GM13977 (cell line): Measurements from ENCODE around the gene TMEM161A.
"Not testable (repeated sequence)": the region's sequence is repeated elsewhere in the genome, so short reads cannot be mapped to it uniquely, and the experiment has no call there.

Source experiments
- DNase-seq: peaks from one replicate; pipeline ENCODE4 v3.0.0; 2012; ENCODE audit warnings: low spot score
- CTCF ChIP-seq: IDR thresholded peaks from 2 replicates; pipeline ENCODE4 v1.5.1; 2012; ENCODE audit warnings: mild to moderate bottlenecking, control low read depth; ENCODE audit not compliant: insufficient read depth; ENCODE audit errors: extremely low read depth, missing control alignments
- in situ Hi-C: fragments of 300-500 bp; cut with MboI; formaldehyde crosslinking; loops from one replicate; pipeline ENCODE4 v1.12.0; 2022; ENCODE audit warnings: low sequenced_read_pairs, low pct_unique_long_range_greater_than_20kb, mixed read lengths, inconsistent platforms; ENCODE audit not compliant: unreplicated experiment

The TMEM161A gene

GRCh38 chr19:19105365-19106055 lies 32.8 kb downstream of the TMEM161A start:
- no peak for TF ChIP-seq CTCF
- DNase-seq, result no peak
- in situ Hi-C loops, result no loop called here

- no peak for TF ChIP-seq CTCF
- in situ Hi-C loops, result no loop called here
- DNase-seq, result no peak
Measured at GRCh38 chr19:19103167-19103566, 35.1 kb downstream of the TMEM161A start.

- DNase-seq, in situ Hi-C loops: not testable (repeated sequence)
Measured at GRCh38 chr19:19102566-19102965, 35.7 kb downstream of the TMEM161A start.

GRCh38 chr19:19101540-19101939 lies 36.7 kb downstream of the TMEM161A start:
- TF ChIP-seq CTCF, result no peak
- no peak for DNase-seq
- in situ Hi-C loops, result no loop called here

GRCh38 chr19:19098703-19099632 lies 39.3 kb downstream of the TMEM161A start:
- in situ Hi-C loops, result no loop called here
- TF ChIP-seq CTCF, result no peak
- no peak for DNase-seq

GRCh38 chr19:19098084-19098702 lies 40.1 kb downstream of the TMEM161A start:
- no peak for DNase-seq
- in situ Hi-C loops, result no loop called here
- TF ChIP-seq CTCF, result no peak
